ENCODE data around the gene MYL3.
A peak's percentile ranks its signal among the peaks of the same experiment; 100 is the strongest.

The MYL3 gene

DNA sequence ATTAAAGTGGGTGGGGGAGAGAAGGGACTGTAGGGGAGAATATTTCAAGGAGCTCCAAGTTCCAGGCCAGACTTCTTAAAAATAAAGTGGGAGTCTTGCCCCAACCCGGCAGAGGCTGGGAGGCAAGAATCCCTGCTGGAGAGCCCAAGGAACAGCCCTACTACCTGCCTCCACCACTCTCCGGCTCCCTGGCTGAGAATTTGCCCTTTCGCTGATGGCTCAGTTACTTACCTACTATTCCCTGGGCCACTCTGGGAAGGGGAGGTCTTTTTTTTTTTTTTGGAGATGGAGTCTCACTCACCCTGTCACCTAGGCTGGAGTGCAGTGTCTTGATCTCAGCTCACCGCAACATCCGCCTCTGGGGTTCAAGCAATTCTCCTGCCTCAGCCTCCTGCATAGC, 15.5 kb downstream of the MYL3 start:
- Histone ChIP-seq H3K27me3 (replicated peaks; ENCODE audit: control insufficient read depth, insufficient read depth, low read length) (no peaks in the 10 kb centered on the region; the same call in 1 of the 2 replicates), H3K36me3 (ENCODE audit: control insufficient read depth, insufficient read depth, low read length) (no peaks in the 10 kb centered on the region), H3K4me3 (replicated peaks; ENCODE audit: low read depth, low read length) (no peak overlapping the region)
- DNase-seq (ENCODE audit: extremely low read depth, insufficient read length): no peak
- TF ChIP-seq, protein P1, sequence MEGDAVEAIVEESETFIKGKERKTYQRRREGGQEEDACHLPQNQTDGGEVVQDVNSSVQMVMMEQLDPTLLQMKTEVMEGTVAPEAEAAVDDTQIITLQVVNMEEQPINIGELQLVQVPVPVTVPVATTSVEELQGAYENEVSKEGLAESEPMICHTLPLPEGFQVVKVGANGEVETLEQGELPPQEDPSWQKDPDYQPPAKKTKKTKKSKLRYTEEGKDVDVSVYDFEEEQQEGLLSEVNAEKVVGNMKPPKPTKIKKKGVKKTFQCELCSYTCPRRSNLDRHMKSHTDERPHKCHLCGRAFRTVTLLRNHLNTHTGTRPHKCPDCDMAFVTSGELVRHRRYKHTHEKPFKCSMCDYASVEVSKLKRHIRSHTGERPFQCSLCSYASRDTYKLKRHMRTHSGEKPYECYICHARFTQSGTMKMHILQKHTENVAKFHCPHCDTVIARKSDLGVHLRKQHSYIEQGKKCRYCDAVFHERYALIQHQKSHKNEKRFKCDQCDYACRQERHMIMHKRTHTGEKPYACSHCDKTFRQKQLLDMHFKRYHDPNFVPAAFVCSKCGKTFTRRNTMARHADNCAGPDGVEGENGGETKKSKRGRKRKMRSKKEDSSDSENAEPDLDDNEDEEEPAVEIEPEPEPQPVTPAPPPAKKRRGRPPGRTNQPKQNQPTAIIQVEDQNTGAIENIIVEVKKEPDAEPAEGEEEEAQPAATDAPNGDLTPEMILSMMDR (IDR thresholded peaks at IDR 0.05; ENCODE audit: insufficient read depth, low read length, poor library complexity, severe bottlenecking): no peak

GRCh38 chr3:46846624-46847542, 16.4 kb downstream of the MYL3 start:
- Histone ChIP-seq H3K4me3 (replicated peaks; ENCODE audit: low read depth, low read length) (peak overlapping the region; percentile 64; the same call in 1 of the 2 replicates), H3K36me3 (ENCODE audit: control insufficient read depth, insufficient read depth, low read length) (no peaks in the 10 kb centered on the region), H3K27me3 (replicated peaks; ENCODE audit: control insufficient read depth, insufficient read depth, low read length) (no peaks in the 10 kb centered on the region; the same call in 1 of the 2 replicates)
- no peak for DNase-seq (ENCODE audit: extremely low read depth, insufficient read length)
- TF ChIP-seq, protein P1 (IDR thresholded peaks at IDR 0.05; ENCODE audit: insufficient read depth, low read length, poor library complexity, severe bottlenecking): no peak

GRCh38 chr3:46845860-46846623, 17.2 kb downstream of the MYL3 start:
- TF ChIP-seq, protein P1 (IDR thresholded peaks at IDR 0.05; ENCODE audit: insufficient read depth, low read length, poor library complexity, severe bottlenecking): peak; percentile 42
- DNase-seq (ENCODE audit: extremely low read depth, insufficient read length): peak; percentile 76
- no peaks in the 10 kb centered on the region for H3K36me3 ChIP-seq (ENCODE audit: control insufficient read depth, insufficient read depth, low read length)
- peak overlapping the region; percentile 64 for H3K4me3 ChIP-seq (replicated peaks; ENCODE audit: low read depth, low read length)
- no peaks in the 10 kb centered on the region for H3K27me3 ChIP-seq (replicated peaks; ENCODE audit: control insufficient read depth, insufficient read depth, low read length)

GRCh38 chr3:46845397-46845859, 17.8 kb downstream of the MYL3 start:
- no peaks in the 10 kb centered on the region for H3K36me3 ChIP-seq (ENCODE audit: control insufficient read depth, insufficient read depth, low read length)
- no peaks in the 10 kb centered on the region for H3K27me3 ChIP-seq (replicated peaks; ENCODE audit: control insufficient read depth, insufficient read depth, low read length)
- DNase-seq (ENCODE audit: extremely low read depth, insufficient read length): no peak
- H3K4me3 ChIP-seq (replicated peaks; ENCODE audit: low read depth, low read length): peak overlapping the region; percentile 64
- TF ChIP-seq, protein P1 (IDR thresholded peaks at IDR 0.05; ENCODE audit: insufficient read depth, low read length, poor library complexity, severe bottlenecking): no peak

GRCh38 chr3:46844881-46845312, 18.3 kb downstream of the MYL3 start:
- Histone ChIP-seq H3K36me3 (ENCODE audit: control insufficient read depth, insufficient read depth, low read length) (no peaks in the 10 kb centered on the region), H3K27me3 (replicated peaks; ENCODE audit: control insufficient read depth, insufficient read depth, low read length) (no peaks in the 10 kb centered on the region), H3K4me3 (replicated peaks; ENCODE audit: low read depth, low read length) (peak overlapping the region; percentile 64; the same call in 1 of the 2 replicates)
- no peak for DNase-seq (ENCODE audit: extremely low read depth, insufficient read length)
- TF ChIP-seq, protein P1 (IDR thresholded peaks at IDR 0.05; ENCODE audit: insufficient read depth, low read length, poor library complexity, severe bottlenecking): no peak

Measured in GM06990 (cell line).